ENCODE results near the gene TRAF3IP1. TPM values are rescaled to one million over a fixed set of nuclear protein-coding genes. Genes with fewer than 3 reads are reported as not detected.

TRAF3IP1 gene
- total RNA-seq, 1 donor from 2014 or later: 15.1 TPM

DNA sequence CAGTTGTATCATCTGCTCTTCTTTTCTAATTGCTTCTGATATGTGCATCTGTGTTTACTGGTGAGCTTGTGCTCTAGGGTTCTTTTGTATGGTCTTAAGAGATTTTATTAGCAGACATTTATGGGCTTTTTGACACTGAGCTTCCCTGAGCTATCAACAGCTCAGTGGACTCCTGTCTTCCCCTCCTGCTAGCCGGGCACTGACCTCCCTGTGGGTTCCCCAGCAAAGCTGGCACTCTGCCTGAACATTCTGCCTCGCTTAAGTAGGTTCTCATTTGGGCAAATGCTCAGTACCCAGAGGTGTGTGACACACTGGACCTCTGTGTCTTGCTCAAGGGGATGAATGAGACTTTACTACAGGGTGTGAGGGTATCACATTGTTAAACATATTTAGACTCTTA is 15.8 kb downstream of the TRAF3IP1 start:
- Mint-ChIP-seq H3K27me3 (ENCODE audit: low read depth) (no peaks in the 10 kb centered on the region), H3K27ac (ENCODE audit: unreplicated experiment) (no peak overlapping the region), H3K9me3 (ENCODE audit: low read depth) (no peaks in the 10 kb centered on the region), H3K4me1 (ENCODE audit: low read depth) (peaks cover 11% of the 10 kb centered on the region), H3K4me3 (ENCODE audit: unreplicated experiment) (no peak overlapping the region), H3K36me3 (ENCODE audit: low read depth) (peaks cover 20% of the 10 kb centered on the region)
- TF ChIP-seq, protein P1, sequence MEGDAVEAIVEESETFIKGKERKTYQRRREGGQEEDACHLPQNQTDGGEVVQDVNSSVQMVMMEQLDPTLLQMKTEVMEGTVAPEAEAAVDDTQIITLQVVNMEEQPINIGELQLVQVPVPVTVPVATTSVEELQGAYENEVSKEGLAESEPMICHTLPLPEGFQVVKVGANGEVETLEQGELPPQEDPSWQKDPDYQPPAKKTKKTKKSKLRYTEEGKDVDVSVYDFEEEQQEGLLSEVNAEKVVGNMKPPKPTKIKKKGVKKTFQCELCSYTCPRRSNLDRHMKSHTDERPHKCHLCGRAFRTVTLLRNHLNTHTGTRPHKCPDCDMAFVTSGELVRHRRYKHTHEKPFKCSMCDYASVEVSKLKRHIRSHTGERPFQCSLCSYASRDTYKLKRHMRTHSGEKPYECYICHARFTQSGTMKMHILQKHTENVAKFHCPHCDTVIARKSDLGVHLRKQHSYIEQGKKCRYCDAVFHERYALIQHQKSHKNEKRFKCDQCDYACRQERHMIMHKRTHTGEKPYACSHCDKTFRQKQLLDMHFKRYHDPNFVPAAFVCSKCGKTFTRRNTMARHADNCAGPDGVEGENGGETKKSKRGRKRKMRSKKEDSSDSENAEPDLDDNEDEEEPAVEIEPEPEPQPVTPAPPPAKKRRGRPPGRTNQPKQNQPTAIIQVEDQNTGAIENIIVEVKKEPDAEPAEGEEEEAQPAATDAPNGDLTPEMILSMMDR (IDR thresholded peaks at IDR 0.05): no peak
- DNase-seq (ENCODE audit: low spot score): no peak

DNA sequence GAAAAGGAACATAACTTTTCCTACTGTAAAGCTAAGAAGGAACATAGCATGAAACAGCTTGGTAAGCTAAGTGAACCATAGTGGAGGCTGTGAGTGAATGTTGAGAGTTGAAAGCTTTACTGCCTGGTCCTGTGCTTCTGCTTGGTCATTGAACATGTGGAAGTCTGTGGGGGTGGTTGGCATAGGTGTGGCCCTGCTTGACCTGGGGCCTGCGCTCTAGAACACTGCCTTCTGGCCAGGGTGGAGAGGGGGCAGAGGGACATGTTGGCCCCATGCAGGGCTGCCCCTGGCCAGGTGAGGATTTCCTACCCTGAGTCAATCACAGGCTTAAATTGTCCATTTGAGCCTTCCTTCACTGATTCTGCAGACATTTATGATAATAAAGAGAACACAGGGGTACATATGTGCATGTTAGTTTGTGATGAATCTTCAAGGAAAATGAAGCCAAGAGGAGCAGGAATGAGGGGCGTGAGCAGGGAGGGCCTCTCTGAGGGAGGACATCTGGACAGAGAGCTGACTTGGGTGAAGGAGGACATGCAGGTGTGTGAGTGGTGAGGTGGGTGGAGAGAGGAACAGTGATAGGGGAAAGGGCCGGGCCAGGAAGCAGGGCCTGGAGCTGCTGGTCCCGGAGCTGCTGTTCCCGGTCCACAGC is 16.6 kb downstream of the TRAF3IP1 start:
- Mint-ChIP-seq H3K4me1 (ENCODE audit: low read depth) (peaks cover 11% of the 10 kb centered on the region), H3K4me3 (ENCODE audit: unreplicated experiment) (no peak overlapping the region), H3K9me3 (ENCODE audit: low read depth) (no peaks in the 10 kb centered on the region), H3K27ac (ENCODE audit: unreplicated experiment) (no peak overlapping the region), H3K27me3 (ENCODE audit: low read depth) (no peaks in the 10 kb centered on the region), H3K36me3 (ENCODE audit: low read depth) (peaks cover 20% of the 10 kb centered on the region)
- no peak for DNase-seq (ENCODE audit: low spot score)
- TF ChIP-seq, protein P1 (IDR thresholded peaks at IDR 0.05): no peak

DNA sequence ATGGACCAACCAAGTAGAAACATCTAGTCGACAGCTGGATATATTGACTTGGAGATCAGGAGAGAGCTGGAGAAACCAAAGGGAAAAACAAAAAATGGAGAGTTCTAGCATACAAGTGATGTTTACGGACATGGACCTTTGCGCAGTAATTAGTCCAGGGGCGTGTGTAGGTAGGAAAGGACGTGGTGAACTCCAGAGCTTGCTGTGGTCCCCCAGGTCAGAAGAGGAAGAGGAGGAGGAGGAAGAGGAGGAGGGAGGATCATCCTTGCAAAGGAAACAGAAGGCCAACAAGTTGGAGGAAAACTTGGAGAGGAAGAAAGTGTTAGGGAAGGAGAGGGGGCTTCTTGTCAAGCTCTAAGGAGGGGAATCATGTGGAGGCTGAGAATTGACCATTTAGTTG is 17.5 kb downstream of the TRAF3IP1 start:
- Mint-ChIP-seq H3K36me3 (ENCODE audit: low read depth) (peaks cover 20% of the 10 kb centered on the region), H3K27me3 (ENCODE audit: low read depth) (no peaks in the 10 kb centered on the region), H3K4me3 (ENCODE audit: unreplicated experiment) (no peak overlapping the region), H3K27ac (ENCODE audit: unreplicated experiment) (no peak overlapping the region), H3K9me3 (ENCODE audit: low read depth) (no peaks in the 10 kb centered on the region), H3K4me1 (ENCODE audit: low read depth) (peaks cover 11% of the 10 kb centered on the region)
- no peak for DNase-seq (ENCODE audit: low spot score)
- TF ChIP-seq, protein P1 (IDR thresholded peaks at IDR 0.05): no peak

DNA sequence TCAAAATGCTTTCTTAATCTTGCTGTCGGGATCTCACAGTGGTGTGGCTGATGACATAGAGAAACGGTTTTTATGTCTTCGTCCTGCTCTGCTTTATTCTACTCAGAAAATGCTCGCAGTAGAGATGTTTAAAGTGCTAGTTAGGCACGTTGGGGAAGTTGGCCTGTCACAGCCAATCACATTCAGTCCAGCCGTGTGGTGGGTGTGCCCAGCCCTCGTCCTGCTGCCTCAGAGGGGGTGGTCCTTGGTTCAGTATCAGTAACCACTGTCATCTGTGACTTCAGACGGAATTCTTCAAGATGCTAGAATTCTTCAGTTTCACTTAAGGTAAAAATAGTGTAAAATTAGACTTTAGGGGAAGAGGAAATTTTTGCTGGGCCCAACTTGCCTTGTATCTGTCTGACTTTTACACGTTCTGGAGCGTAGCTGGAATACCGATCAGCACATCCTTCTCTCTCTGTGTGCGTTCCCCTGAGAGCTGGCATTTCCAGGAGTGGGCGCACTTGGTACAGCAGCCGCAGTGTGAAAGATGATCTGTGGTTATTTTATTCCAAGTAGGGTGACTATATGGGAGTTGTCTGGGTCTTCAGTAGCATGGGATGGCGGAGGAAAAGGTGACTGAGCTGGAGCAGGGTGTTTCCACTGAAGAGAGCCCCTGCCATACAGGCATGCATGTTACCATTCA is 18.5 kb downstream of the TRAF3IP1 start:
- H3K9me3 Mint-ChIP-seq (ENCODE audit: low read depth): no peaks in the 10 kb centered on the region
- peaks cover 20% of the 10 kb centered on the region for H3K36me3 Mint-ChIP-seq (ENCODE audit: low read depth)
- H3K27me3 Mint-ChIP-seq (ENCODE audit: low read depth): no peaks in the 10 kb centered on the region
- H3K27ac Mint-ChIP-seq (ENCODE audit: unreplicated experiment): no peak overlapping the region
- no peak for DNase-seq (ENCODE audit: low spot score)
- H3K4me3 Mint-ChIP-seq (ENCODE audit: unreplicated experiment): no peak overlapping the region
- peaks cover 11% of the 10 kb centered on the region for H3K4me1 Mint-ChIP-seq (ENCODE audit: low read depth)
- TF ChIP-seq, protein P1 (IDR thresholded peaks at IDR 0.05): no peak

DNA sequence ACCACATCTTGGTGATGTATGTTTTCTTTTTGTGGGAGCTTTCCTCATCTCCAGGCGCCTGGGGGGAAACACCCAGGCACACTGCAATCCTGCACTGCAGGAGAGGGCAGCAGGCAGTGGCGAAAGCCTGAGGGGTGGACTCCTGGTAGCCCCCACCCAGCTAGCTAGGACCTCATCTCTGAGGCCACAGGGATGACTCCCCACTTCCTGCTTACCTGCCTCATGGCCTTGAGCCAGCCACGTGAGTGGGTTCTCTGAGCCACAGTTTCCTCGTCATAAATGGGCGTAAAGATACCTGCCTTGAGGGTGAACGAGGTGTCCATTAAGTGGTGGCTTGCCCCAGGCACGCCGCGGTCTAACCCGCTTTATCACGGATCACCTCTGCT is 19.1 kb downstream of the TRAF3IP1 start:
- TF ChIP-seq, protein P1 (IDR thresholded peaks at IDR 0.05): no peak
- no peak for DNase-seq (ENCODE audit: low spot score)
- H3K9me3 Mint-ChIP-seq (ENCODE audit: low read depth): no peaks in the 10 kb centered on the region
- H3K4me3 Mint-ChIP-seq (ENCODE audit: unreplicated experiment): no peak overlapping the region
- H3K27ac Mint-ChIP-seq (ENCODE audit: unreplicated experiment): no peak overlapping the region
- peaks cover 20% of the 10 kb centered on the region for H3K36me3 Mint-ChIP-seq (ENCODE audit: low read depth)
- no peaks in the 10 kb centered on the region for H3K27me3 Mint-ChIP-seq (ENCODE audit: low read depth)
- H3K4me1 Mint-ChIP-seq (ENCODE audit: low read depth): peaks cover 11% of the 10 kb centered on the region
